Nephron (organoid): ENCODE data around the gene DDA1.

Experiments used
- H3K27ac Mint-ChIP-seq, 3 experiments: 2 replicates each; pipeline ENCODE4 v1.8.0; 2020; ENCODE audit warnings: mixed read lengths in 3 of 3, mild to moderate bottlenecking in 2 of 3, moderate library complexity in 1 of 3
- H3K27me3 Mint-ChIP-seq: 2 replicates; pipeline ENCODE4 v1.8.0; 2021; ENCODE audit warnings: low read depth, mild to moderate bottlenecking, moderate library complexity, mixed read lengths
- H3K36me3 Mint-ChIP-seq: 2 replicates; pipeline ENCODE4 v1.8.0; 2020; ENCODE audit warnings: low read depth, mixed read lengths
- H3K4me1 Mint-ChIP-seq: 2 replicates; pipeline ENCODE4 v1.8.0; 2020; ENCODE audit warnings: mixed read lengths
- H3K4me3 Mint-ChIP-seq, 3 experiments: 2 replicates each; pipeline ENCODE4 v1.8.0; 2020; ENCODE audit warnings: mild to moderate bottlenecking in 3 of 3, mixed read lengths in 3 of 3, moderate library complexity in 2 of 3
- H3K9me3 Mint-ChIP-seq: 2 replicates; pipeline ENCODE4 v1.8.0; 2020; ENCODE audit warnings: mixed read lengths
- CTCF ChIP-seq, 3 experiments: fragments of 200-600 bp; sonication (generic); IDR thresholded peaks; one replicate each; pipeline ENCODE4 v1.5.0; 2021; ENCODE audit warnings: antibody characterized with exemption in 3 of 3; ENCODE audit not compliant: unreplicated experiment in 3 of 3

DDA1 gene

GRCh38 chr19:17324357-17325114 is 15.2 kb downstream of the DDA1 start:
- Mint-ChIP-seq H3K4me1 (peaks cover 4% of the 10 kb centered on the region), H3K4me3 (no peak overlapping the region), H3K27me3 (peaks cover 13% of the 10 kb centered on the region), H3K27ac (no peak overlapping the region), H3K36me3 (peaks cover 11% of the 10 kb centered on the region), H3K9me3 (no peaks in the 10 kb centered on the region)
- no peak for TF ChIP-seq CTCF (IDR thresholded peaks at IDR 0.05; ENCODE audit: unreplicated experiment in 3 of 3)

- H3K36me3 Mint-ChIP-seq = peaks cover 12% of the 10 kb centered on the region
- H3K4me3 Mint-ChIP-seq = no peak overlapping the region
- H3K4me1 Mint-ChIP-seq = peaks cover 4% of the 10 kb centered on the region
- no peaks in the 10 kb centered on the region for H3K9me3 Mint-ChIP-seq
- H3K27me3 Mint-ChIP-seq = peaks cover 19% of the 10 kb centered on the region
- H3K27ac Mint-ChIP-seq = no peak overlapping the region
- TF ChIP-seq CTCF (IDR thresholded peaks at IDR 0.05; ENCODE audit: unreplicated experiment in 3 of 3) = no peak
Observed at GRCh38 chr19:17325133-17325532, 15.8 kb downstream of the DDA1 start.

GRCh38 chr19:17325881-17326594 is 16.7 kb downstream of the DDA1 start:
- Mint-ChIP-seq H3K27ac (no peak overlapping the region), H3K4me1 (peaks cover 4% of the 10 kb centered on the region), H3K4me3 (no peak overlapping the region), H3K36me3 (peaks cover 17% of the 10 kb centered on the region), H3K9me3 (no peaks in the 10 kb centered on the region), H3K27me3 (peaks cover 27% of the 10 kb centered on the region)
- TF ChIP-seq CTCF (IDR thresholded peaks at IDR 0.05; ENCODE audit: unreplicated experiment in 3 of 3) = no peak

GRCh38 chr19:17326595-17326966 is 17.2 kb downstream of the DDA1 start:
- Mint-ChIP-seq H3K36me3 (peaks cover 17% of the 10 kb centered on the region), H3K9me3 (no peaks in the 10 kb centered on the region), H3K27ac (no peak overlapping the region), H3K4me3 (no peak overlapping the region), H3K4me1 (peaks cover 4% of the 10 kb centered on the region), H3K27me3 (peaks cover 27% of the 10 kb centered on the region)
- TF ChIP-seq CTCF (IDR thresholded peaks at IDR 0.05; ENCODE audit: unreplicated experiment in 3 of 3) = no peak

GRCh38 chr19:17327068-17327653 is 17.8 kb downstream of the DDA1 start:
- Mint-ChIP-seq H3K27ac (no peak overlapping the region), H3K4me3 (peak overlapping the region in 2 of 3 experiments; percentile 36 to 88), H3K27me3 (peaks cover 27% of the 10 kb centered on the region), H3K9me3 (no peaks in the 10 kb centered on the region), H3K4me1 (peaks cover 4% of the 10 kb centered on the region), H3K36me3 (peaks cover 17% of the 10 kb centered on the region)
- TF ChIP-seq CTCF (IDR thresholded peaks at IDR 0.05; ENCODE audit: unreplicated experiment in 3 of 3) = no peak
